Measurements from ENCODE around the gene KAZN.

Gene KAZN

DNA sequence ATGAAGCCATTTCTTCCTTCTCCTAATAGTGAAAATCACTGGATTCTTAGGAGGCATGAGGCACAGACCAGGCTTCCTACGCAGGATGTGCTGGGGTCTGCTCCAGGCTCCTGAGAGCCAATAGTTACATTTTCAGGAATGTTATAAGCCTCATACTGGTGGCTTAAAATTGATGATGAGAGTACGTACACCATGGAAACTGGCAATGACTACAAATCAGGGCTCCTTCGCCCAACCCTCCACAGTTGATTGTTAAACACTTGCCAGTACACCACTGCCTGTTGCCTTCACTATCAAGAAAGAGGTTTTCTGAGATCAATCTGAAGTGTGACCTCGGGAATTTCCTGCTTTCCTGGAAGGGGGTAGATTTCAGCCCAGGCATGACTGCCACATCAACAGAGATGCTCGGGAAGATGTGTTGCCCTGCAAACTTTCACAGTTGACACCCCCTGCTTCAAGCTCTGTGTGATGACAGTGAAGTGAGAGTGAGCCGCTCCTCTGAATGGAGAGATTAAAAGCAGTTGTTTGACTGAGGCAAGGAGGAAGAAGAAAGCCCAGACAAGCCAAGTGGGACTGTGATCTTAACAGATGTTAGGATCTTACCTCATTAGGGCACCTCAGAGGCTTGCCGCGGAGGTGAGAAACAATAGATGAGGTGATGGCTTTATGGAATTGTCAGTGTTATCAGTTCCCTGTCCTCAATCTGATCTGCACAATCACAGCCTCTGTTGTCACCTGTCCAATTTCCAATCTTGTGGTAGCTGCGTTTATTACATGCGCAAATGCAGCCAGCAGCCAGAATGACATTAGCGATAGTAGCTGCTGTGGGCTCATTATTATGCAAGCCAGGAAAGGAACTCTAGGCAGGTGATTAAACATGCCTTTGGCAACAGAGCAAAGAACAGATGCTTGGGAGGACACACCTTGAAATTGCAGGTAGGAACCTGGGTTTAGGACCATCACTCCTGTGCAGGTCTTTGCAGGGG lies 277.3 kb downstream of the KAZN start:
- ATAC-seq, result no peak
- TF ChIP-seq ZNF8 (CRISPR knock-in tag; IDR thresholded peaks at IDR 0.05), result no peak
- TF ChIP-seq, protein P1, sequence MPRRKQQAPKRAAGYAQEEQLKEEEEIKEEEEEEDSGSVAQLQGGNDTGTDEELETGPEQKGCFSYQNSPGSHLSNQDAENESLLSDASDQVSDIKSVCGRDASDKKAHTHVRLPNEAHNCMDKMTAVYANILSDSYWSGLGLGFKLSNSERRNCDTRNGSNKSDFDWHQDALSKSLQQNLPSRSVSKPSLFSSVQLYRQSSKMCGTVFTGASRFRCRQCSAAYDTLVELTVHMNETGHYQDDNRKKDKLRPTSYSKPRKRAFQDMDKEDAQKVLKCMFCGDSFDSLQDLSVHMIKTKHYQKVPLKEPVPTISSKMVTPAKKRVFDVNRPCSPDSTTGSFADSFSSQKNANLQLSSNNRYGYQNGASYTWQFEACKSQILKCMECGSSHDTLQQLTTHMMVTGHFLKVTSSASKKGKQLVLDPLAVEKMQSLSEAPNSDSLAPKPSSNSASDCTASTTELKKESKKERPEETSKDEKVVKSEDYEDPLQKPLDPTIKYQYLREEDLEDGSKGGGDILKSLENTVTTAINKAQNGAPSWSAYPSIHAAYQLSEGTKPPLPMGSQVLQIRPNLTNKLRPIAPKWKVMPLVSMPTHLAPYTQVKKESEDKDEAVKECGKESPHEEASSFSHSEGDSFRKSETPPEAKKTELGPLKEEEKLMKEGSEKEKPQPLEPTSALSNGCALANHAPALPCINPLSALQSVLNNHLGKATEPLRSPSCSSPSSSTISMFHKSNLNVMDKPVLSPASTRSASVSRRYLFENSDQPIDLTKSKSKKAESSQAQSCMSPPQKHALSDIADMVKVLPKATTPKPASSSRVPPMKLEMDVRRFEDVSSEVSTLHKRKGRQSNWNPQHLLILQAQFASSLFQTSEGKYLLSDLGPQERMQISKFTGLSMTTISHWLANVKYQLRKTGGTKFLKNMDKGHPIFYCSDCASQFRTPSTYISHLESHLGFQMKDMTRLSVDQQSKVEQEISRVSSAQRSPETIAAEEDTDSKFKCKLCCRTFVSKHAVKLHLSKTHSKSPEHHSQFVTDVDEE (CRISPR knock-in tag; IDR thresholded peaks at IDR 0.05), result no peak
- TF ChIP-seq ESRRG (CRISPR knock-in tag; IDR thresholded peaks at IDR 0.05), result no peak
- no peak for TF ChIP-seq GLIS3 (CRISPR knock-in tag; IDR thresholded peaks at IDR 0.05)
- no peak for TF ChIP-seq RARB (CRISPR knock-in tag; IDR thresholded peaks at IDR 0.05)
- TF ChIP-seq BACH2 (CRISPR knock-in tag; IDR thresholded peaks at IDR 0.05; ENCODE audit: borderline replicate concordance), result no peak
- TF ChIP-seq POU6F1 (CRISPR knock-in tag; IDR thresholded peaks at IDR 0.05; ENCODE audit: borderline replicate concordance, low read depth), result no peak
- no peak for TF ChIP-seq CREB5 (CRISPR knock-in tag; IDR thresholded peaks at IDR 0.05; ENCODE audit: low read depth)

DNA sequence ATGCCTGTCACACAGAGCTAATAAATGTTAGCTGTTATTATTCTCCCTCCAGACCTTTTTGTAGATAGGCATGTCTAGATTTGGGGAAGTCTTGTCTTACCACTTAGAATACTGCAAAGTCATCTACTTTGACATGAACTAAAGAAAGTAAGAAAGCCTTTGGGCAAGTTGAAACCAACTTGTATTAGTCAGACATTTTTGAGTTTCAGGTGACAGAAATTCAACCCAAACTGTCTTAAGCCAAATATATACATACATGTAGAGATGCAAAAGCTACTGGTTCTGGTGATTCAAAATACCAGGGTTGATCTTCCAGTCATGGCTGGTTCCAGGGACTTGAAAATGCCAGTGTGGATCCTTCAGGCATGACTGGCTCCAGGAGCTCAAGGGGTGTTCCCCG lies 278.3 kb downstream of the KAZN start:
- TF ChIP-seq CREB5 (CRISPR knock-in tag; IDR thresholded peaks at IDR 0.05; ENCODE audit: low read depth) (no peak), RARB (CRISPR knock-in tag; IDR thresholded peaks at IDR 0.05) (no peak), ZNF565 (CRISPR knock-in tag; conservative IDR thresholded peaks at IDR 0.05; ENCODE audit: low read depth) (no peak)
- no peak for ATAC-seq

DNA sequence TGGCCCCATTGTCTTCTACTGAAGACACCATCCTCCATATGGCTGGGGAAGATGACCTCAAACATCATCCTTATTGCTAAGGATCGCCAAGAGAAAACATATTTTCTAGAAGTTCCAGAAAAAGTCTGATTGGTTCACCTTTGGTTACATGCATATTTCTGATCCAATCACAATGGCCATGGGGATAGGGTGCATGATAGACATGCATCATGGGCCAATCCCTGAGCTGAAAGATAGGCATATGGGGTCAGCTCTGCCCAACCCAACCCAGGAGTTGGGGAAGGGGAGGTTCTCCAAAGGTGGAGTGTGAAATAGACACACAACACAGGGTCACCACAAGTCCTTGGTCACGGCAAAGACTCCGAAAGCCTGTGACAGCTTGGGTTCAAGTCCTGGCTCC lies 278.7 kb downstream of the KAZN start:
- no peak for ATAC-seq
- no peak for TF ChIP-seq TOX (CRISPR knock-in tag; IDR thresholded peaks at IDR 0.05; ENCODE audit: borderline replicate concordance)
- no peak for TF ChIP-seq ZNF565 (CRISPR knock-in tag; conservative IDR thresholded peaks at IDR 0.05; ENCODE audit: low read depth)
- no peak for TF ChIP-seq CSRNP3 (CRISPR knock-in tag; IDR thresholded peaks at IDR 0.05)
- TF ChIP-seq PPARA (CRISPR knock-in tag; IDR thresholded peaks at IDR 0.05; ENCODE audit: borderline replicate concordance), result no peak
- TF ChIP-seq RARB (CRISPR knock-in tag; IDR thresholded peaks at IDR 0.05), result no peak
- no peak for TF ChIP-seq ZFP30 (CRISPR knock-in tag; IDR thresholded peaks at IDR 0.05)
- TF ChIP-seq ZC3H10 (CRISPR knock-in tag; IDR thresholded peaks at IDR 0.05), result no peak
- TF ChIP-seq SNAI2 (CRISPR knock-in tag; IDR thresholded peaks at IDR 0.05), result no peak
- no peak for TF ChIP-seq ZNF8 (CRISPR knock-in tag; IDR thresholded peaks at IDR 0.05)
- no peak for TF ChIP-seq POU6F1 (CRISPR knock-in tag; IDR thresholded peaks at IDR 0.05; ENCODE audit: borderline replicate concordance, low read depth)
- no peak for TF ChIP-seq ISL1 (CRISPR knock-in tag; IDR thresholded peaks at IDR 0.05)
- TF ChIP-seq CSDC2 (CRISPR knock-in tag; IDR thresholded peaks at IDR 0.05), result no peak
- TF ChIP-seq BACH2 (CRISPR knock-in tag; IDR thresholded peaks at IDR 0.05; ENCODE audit: borderline replicate concordance), result no peak
- TF ChIP-seq, protein P1 (CRISPR knock-in tag; IDR thresholded peaks at IDR 0.05), result no peak
- no peak for TF ChIP-seq CREB5 (CRISPR knock-in tag; IDR thresholded peaks at IDR 0.05; ENCODE audit: low read depth)
- TF ChIP-seq GLIS3 (CRISPR knock-in tag; IDR thresholded peaks at IDR 0.05), result no peak
